Activated T-cell treated with anti-CD3 and anti-CD28 coated beads for 4 hours (primary cell): ENCODE data around the gene ARRDC2.
"Not testable (repeated sequence)": the region's sequence is repeated elsewhere in the genome, so short reads cannot be mapped to it uniquely, and the experiment has no call there.

Experiments
- DNase-seq: peaks from one replicate; pipeline ENCODE4 v3.0.0-alpha.2; 2020

ARRDC2 gene

GRCh38 chr19:18007917-18008673 lies at the start of gene ARRDC2:
Gene ARRDC2, plus strand, starts transcription at chr19:18008170. Its CDS starts 141 bp downstream, at chr19:18008311.
- DNase-seq = peak; percentile 79

GRCh38 chr19:17963936-17964691 lies 43.9 kb upstream of the ARRDC2 start:
- DNase-seq = no peak

- DNase-seq = no peak
These were observed 42.4 kb upstream of the ARRDC2 start for GRCh38 chr19:17965370-17966128.

- DNase-seq = no peak
These were observed 41.9 kb upstream of the ARRDC2 start for GRCh38 chr19:17966129-17966483.

- no peak for DNase-seq
These were observed 41.3 kb upstream of the ARRDC2 start, which contains the start of gene KCNN1 for GRCh38 chr19:17966550-17967256. Gene KCNN1, plus strand, starts transcription at chr19:17967107. Its CDS starts 6,782 bp downstream, at chr19:17973889.

- DNase-seq = no peak
These were observed 40.5 kb upstream of the ARRDC2 start for GRCh38 chr19:17967257-17968051.

GRCh38 chr19:17968362-17968761 lies 39.6 kb upstream of the ARRDC2 start:
- DNase-seq = no peak

- no peak for DNase-seq
These were observed 38.7 kb upstream of the ARRDC2 start for GRCh38 chr19:17969096-17969792.

- no peak for DNase-seq
These were observed 35.7 kb upstream of the ARRDC2 start for GRCh38 chr19:17972230-17972629.

- no peak for DNase-seq
These were observed 34.2 kb upstream of the ARRDC2 start for GRCh38 chr19:17973759-17974158.

- no peak for DNase-seq
These were observed 33.4 kb upstream of the ARRDC2 start for GRCh38 chr19:17974551-17974950.

- no peak for DNase-seq
These were observed 32.9 kb upstream of the ARRDC2 start for GRCh38 chr19:17975032-17975431.

GRCh38 chr19:17977021-17977420 lies 30.9 kb upstream of the ARRDC2 start:
- no peak for DNase-seq

GRCh38 chr19:17977488-17977887 lies 30.5 kb upstream of the ARRDC2 start:
- DNase-seq = no peak

GRCh38 chr19:17981611-17982010 lies 26.4 kb upstream of the ARRDC2 start:
- DNase-seq = no peak

- no peak for DNase-seq
These were observed 25.5 kb upstream of the ARRDC2 start for GRCh38 chr19:17982430-17982829.

- DNase-seq = no peak
These were observed 22.7 kb upstream of the ARRDC2 start for GRCh38 chr19:17985037-17985818.

- DNase-seq = not testable (repeated sequence)
These were observed 21.4 kb upstream of the ARRDC2 start for GRCh38 chr19:17986569-17986968.

GRCh38 chr19:17988161-17988560 lies 19.8 kb upstream of the ARRDC2 start:
- no peak for DNase-seq

- no peak for DNase-seq
These were observed 18.4 kb upstream of the ARRDC2 start for GRCh38 chr19:17989425-17990094.
